ENCODE measurements around the gene ACTR3.

Gene ACTR3

GRCh38 chr2:113895301-113895700 is 5.4 kb downstream of the ACTR3 start:
- Histone ChIP-seq H3K4me3 (ENCODE audit: low read depth, low read length) (no peak overlapping the region), H3K27me3 (replicated peaks) (no peaks in the 10 kb centered on the region), H3K36me3 (replicated peaks) (no peaks in the 10 kb centered on the region), H3K27ac (no peak overlapping the region)
- DNase-seq, result no peak
- in situ Hi-C loops (cut with HindIII; ENCODE audit: low pct_ligation_motif_present, low sequenced_read_pairs), result no loop called here
- TF ChIP-seq, protein P1, sequence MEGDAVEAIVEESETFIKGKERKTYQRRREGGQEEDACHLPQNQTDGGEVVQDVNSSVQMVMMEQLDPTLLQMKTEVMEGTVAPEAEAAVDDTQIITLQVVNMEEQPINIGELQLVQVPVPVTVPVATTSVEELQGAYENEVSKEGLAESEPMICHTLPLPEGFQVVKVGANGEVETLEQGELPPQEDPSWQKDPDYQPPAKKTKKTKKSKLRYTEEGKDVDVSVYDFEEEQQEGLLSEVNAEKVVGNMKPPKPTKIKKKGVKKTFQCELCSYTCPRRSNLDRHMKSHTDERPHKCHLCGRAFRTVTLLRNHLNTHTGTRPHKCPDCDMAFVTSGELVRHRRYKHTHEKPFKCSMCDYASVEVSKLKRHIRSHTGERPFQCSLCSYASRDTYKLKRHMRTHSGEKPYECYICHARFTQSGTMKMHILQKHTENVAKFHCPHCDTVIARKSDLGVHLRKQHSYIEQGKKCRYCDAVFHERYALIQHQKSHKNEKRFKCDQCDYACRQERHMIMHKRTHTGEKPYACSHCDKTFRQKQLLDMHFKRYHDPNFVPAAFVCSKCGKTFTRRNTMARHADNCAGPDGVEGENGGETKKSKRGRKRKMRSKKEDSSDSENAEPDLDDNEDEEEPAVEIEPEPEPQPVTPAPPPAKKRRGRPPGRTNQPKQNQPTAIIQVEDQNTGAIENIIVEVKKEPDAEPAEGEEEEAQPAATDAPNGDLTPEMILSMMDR (IDR thresholded peaks at IDR 0.05; ENCODE audit: low read depth, low read length, missing control alignments), result no peak

DNA sequence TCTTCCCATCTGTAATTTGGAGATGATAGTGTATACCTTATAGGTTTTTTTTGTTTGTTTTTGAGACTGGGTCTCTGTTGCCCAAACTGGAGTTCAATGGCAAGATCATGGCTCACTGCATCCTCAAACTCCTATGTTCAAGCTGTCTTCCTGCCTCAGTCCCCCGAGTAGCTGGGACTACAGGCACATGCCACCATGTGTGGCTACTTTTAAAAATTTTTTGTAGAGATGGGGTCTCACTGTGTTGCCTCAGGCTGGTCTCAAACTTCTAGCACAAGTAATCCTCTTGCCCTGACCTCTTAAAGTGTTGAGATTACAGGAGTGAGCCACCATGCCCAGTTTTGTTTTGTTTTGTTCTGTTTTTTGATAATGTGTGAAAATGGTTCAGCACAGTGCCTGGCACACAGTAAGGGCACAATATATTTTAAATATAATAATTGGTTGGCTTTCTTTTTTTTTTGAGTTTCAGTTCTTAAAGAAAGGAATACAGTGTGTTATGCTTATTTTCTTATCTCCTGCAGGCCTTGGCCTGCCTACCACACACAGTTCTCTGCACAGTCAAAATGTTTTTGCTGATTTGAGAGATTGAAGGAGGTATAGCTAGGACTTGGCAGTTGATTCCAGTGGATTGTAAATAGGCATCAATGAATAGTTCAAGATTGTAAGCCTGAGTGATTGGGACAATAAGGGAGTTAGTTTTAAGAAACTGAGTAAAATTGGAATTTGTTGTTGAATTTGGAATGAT is 6.1 kb downstream of the ACTR3 start:
- no peak overlapping the region for H3K27ac ChIP-seq
- in situ Hi-C loops (cut with HindIII; ENCODE audit: low pct_ligation_motif_present, low sequenced_read_pairs), result no loop called here
- H3K27me3 ChIP-seq (replicated peaks), result no peaks in the 10 kb centered on the region
- no peaks in the 10 kb centered on the region for H3K36me3 ChIP-seq (replicated peaks)
- DNase-seq, result no peak
- H3K4me3 ChIP-seq (ENCODE audit: low read depth, low read length), result no peak overlapping the region
- TF ChIP-seq, protein P1 (IDR thresholded peaks at IDR 0.05; ENCODE audit: low read depth, low read length, missing control alignments), result no peak

GRCh38 chr2:113896791-113897190 is 6.9 kb downstream of the ACTR3 start:
- Histone ChIP-seq H3K27me3 (replicated peaks) (no peaks in the 10 kb centered on the region), H3K36me3 (replicated peaks) (no peaks in the 10 kb centered on the region), H3K27ac (no peak overlapping the region), H3K4me3 (ENCODE audit: low read depth, low read length) (no peak overlapping the region)
- no peak for DNase-seq
- TF ChIP-seq, protein P1 (IDR thresholded peaks at IDR 0.05; ENCODE audit: low read depth, low read length, missing control alignments), result no peak
- in situ Hi-C loops (cut with HindIII; ENCODE audit: low pct_ligation_motif_present, low sequenced_read_pairs), result no loop called here

- in situ Hi-C loops (cut with HindIII; ENCODE audit: low pct_ligation_motif_present, low sequenced_read_pairs), result no loop called here
- TF ChIP-seq, protein P1 (IDR thresholded peaks at IDR 0.05; ENCODE audit: low read depth, low read length, missing control alignments), result no peak
- Histone ChIP-seq H3K27ac (no peak overlapping the region), H3K4me3 (ENCODE audit: low read depth, low read length) (no peak overlapping the region), H3K27me3 (replicated peaks) (no peaks in the 10 kb centered on the region), H3K36me3 (replicated peaks) (no peaks in the 10 kb centered on the region)
- DNase-seq, result no peak
These were observed 8.2 kb downstream of the ACTR3 start for GRCh38 chr2:113898081-113898480.

GRCh38 chr2:113899166-113899565 is 9.3 kb downstream of the ACTR3 start:
- TF ChIP-seq, protein P1 (IDR thresholded peaks at IDR 0.05; ENCODE audit: low read depth, low read length, missing control alignments), result no peak
- Histone ChIP-seq H3K27me3 (replicated peaks) (no peaks in the 10 kb centered on the region), H3K27ac (no peak overlapping the region), H3K36me3 (replicated peaks) (no peaks in the 10 kb centered on the region), H3K4me3 (ENCODE audit: low read depth, low read length) (no peak overlapping the region)
- in situ Hi-C loops (cut with HindIII; ENCODE audit: low pct_ligation_motif_present, low sequenced_read_pairs), result no loop called here
- DNase-seq, result no peak

DNA sequence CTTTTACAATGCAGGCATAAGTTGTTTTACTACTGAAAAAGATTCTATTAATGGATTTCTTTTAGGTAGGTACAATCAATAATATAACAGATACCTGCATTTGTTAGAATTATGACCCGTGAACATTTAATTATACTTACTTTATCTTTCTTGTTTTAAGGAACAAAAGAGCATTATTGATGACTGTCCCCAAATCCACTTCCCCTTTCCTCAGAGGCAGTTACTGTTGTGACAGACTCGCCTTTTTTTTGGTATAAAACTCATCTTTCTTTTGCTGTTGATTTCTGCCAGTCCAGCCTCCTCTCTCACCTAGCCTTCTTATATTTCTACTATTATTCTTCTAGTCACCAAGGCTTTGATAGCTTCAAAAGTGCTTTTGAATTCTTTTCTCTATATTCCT is 12.1 kb downstream of the ACTR3 start:
- Histone ChIP-seq H3K4me3 (ENCODE audit: low read depth, low read length) (no peak overlapping the region), H3K27ac (no peak overlapping the region)

More for the DNA sequence above, 12.1 kb downstream of the ACTR3 start:
- no peaks in the 10 kb centered on the region for H3K36me3 ChIP-seq (replicated peaks)
- TF ChIP-seq, protein P1 (IDR thresholded peaks at IDR 0.05; ENCODE audit: low read depth, low read length, missing control alignments), result no peak
- no peak for DNase-seq
- no peaks in the 10 kb centered on the region for H3K27me3 ChIP-seq (replicated peaks)
- in situ Hi-C loops (cut with HindIII; ENCODE audit: low pct_ligation_motif_present, low sequenced_read_pairs), result no loop called here
